Measurements from ENCODE around the gene GRK2.
"Not testable (repeated sequence)": the region's sequence is repeated elsewhere in the genome, so short reads cannot be mapped to it uniquely, and the experiment has no call there.

Gene GRK2

GRCh38 chr11:67312187-67313021, 46.1 kb downstream of the GRK2 start:
- no peak for DNase-seq (ENCODE audit: low read depth in 2 of 2)

DNA sequence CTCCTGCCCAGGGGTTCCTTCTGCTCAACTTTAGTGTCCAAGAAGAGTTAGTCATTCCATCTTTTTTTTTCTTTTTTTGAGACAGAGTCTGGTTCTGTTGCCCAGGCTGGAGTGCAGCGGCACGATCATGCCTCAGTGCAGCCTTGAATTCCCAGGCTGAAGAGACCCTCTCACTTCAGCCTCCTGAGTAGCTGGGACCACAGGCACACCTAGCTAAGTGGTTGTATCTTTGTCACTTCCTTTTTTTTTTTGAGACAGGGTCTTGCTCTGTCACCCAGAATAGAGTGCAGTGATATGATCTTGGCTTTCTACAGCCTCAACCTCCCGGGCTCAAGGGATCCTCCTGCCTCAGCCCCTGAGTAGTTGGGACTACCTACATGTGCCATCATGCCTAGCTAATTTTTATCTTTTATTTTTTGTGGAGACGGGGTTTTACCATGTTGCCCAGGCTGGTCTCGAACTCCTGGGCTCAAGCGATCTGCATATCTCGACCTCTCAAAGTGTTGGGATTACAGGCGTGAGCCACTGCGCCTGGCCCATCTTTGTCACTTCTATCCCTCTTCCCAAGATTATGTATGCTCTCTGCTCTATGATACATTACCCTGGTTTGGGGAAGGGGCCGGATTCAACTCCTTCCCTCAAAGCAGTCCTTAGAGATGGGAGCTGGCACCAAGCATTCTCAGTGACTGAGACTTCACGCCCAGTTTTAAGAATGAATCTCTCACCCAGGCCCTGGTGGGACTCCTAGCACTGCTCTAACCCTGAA, 47.0 kb downstream of the GRK2 start:
- no peak for DNase-seq (ENCODE audit: low read depth in 2 of 2)

DNA sequence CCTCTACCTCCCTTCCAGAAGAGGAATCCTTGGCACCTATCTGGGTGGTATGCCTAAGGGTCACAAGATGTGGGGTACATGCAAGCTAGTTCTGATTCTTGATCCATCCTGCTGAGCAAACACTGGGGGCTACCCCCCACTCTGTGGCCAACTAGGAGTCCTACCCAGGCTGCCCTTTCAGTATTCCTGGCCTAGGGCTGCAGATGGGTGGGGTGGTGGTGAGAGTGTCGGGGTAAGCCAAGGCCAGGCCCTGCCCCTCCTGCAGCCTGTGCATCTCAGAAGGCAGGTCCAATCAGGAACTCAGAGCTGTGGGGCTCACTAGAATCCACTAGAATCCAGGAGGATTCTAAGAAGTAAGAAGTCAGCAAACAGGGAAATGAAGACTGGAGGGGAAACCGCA, 47.9 kb downstream of the GRK2 start:
- no peak for DNase-seq (ENCODE audit: low read depth in 2 of 2)

DNA sequence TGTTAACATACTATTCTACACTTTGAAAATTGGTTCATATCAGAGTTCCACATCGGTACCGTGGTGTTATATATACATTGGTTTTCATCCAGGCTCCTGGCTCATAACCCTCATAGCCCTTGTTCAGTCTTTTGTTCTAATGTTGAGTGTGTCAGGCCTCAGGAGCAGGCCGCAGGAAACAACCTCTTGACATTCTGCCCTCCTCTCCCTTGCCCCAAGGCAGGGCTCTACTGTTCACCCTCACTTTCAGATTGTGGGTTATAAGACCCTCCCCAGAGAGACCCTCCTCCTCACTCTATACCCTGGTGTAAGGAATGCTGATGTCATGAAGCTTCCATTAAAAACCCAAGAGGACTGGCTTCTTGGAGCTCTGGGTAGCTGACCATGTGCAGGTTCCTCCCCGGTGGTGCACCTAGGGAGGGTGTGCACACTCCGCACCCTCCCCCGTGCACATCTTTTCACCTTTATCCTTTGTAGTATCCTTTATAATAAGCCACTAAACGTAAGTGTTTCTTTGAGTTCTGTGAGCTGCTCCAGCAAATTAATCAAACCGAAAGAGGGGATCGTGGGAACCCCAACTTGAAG, 49.1 kb downstream of the GRK2 start:
- no peak for DNase-seq (ENCODE audit: low read depth in 2 of 2)

DNA sequence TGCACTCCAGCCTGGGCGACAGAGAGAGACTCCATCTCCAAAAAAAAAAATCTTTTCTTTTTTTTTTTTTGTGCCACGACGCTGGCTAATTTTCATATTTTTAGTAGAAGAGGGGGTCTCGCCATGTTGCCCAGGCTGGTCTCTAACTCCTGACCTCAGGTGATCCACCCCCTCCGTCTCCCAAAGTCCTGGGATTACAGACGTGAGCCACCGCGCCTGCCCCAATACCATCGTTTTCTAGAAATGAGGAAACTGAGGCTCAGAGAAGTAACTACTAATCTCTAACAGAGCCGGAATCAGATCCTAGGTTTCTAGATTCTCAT, 50.6 kb downstream of the GRK2 start:
- DNase-seq (ENCODE audit: low read depth in 2 of 2), result no peak

DNA sequence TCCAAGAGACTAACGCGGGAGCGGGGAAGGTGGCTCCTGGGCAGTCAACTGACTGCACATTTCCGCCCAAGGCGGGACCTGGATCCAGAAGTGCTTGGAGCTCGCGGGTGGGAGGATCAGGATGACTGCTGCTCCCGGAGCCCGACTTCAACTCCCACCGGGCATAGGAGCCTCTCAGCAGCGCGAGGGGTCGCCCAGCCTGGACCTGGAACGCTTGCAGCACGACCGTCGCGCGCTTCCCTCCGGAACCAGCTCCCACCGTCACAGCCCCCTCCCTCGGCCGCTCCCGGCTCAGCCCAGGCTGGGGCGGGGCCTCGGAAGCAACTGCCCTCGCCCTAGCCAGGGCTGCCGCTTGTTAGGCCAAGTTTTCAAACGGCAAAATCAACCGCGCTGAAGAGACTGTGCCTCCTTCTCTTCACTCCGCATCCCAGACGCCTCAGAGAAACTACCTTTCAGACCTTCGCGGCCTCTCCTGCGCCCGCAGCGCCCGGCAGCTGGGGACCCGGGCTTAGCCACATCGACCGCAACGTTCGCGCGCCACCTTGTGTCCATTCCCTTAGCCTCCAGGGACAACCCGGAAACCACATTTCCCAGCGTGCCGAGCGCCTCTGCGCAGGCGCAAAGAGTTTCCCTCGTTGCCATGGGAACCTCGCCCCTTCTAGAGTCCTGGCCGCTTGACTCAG, 51.1 kb downstream of the GRK2 start:
- peak; percentile 96 to 98 for DNase-seq (ENCODE audit: low read depth in 2 of 2)

GRCh38 chr11:67317888-67318555, 51.7 kb downstream of the GRK2 start:
- DNase-seq (ENCODE audit: low read depth in 2 of 2), result no peak

DNA sequence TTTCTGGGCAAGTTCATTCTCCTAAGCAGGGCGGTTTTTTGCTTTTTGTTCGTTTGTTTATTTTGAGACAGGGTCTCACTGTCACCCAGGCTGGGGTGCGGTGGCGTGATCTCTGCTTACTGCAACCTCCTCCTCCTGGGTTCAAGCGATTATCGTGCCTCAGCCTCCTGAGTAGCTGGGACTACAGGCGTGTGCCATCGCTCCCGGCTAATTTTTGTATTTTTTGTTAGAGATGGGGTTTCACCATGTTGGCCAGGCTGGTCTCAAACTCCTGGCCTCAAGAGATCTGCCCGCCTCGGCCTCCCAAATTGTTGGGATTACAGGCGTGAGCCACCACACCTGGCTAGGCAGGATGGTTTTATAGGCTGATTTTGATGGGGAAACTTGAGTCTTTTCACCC, 52.6 kb downstream of the GRK2 start:
- DNase-seq (ENCODE audit: low read depth in 2 of 2), result not testable (repeated sequence)

GRCh38 chr11:67320011-67320410, 53.7 kb downstream of the GRK2 start:
- DNase-seq (ENCODE audit: low read depth in 2 of 2), result no peak

DNA sequence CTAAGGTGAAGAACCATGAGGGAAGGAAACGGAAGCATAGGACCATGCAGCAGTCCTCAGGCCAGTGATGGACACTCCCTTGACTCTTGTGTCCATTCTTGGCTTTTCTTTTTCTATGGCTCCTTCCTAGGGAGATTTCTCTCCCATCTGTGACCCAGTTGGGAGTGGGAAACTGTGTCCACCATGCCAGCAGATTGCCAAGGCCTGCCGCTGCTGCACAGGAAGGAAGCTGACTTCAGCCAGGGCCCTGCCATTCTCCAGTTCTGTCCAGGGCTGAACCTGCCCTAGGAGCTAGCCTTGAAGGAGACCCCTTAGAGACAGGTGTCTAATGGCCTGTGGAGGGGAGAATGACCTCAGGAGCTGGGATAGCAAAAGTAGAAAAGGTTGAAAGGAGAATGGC, 54.4 kb downstream of the GRK2 start:
- DNase-seq (ENCODE audit: low read depth in 2 of 2), result no peak

DNA sequence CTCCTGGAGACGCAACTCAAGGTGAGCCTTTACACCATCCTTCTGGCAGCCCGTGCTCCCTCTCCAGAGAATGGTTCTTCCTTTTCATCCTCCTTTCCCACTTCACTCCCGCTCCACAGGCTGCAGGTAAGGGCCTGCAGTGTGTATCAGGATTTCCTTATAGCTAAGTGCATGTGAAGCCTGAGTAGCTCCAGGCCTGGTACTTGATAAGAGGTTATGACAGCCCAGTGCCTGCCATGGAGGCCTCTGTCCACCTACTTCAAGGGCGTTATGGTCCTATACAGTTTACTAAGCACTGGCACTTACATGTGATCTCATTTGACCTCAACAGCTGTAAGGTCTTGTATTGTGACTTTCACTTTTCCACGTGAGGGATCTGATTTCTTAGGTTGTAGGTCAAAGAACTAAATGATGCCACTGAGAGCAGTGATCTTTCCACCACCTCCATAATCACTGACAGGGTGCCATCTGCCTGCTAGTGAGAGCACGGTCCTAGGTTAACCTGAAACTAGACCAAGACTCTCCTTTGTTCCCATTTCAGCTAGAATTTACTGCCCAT, 55.1 kb downstream of the GRK2 start:
- no peak for DNase-seq (ENCODE audit: low read depth in 2 of 2)

DNA sequence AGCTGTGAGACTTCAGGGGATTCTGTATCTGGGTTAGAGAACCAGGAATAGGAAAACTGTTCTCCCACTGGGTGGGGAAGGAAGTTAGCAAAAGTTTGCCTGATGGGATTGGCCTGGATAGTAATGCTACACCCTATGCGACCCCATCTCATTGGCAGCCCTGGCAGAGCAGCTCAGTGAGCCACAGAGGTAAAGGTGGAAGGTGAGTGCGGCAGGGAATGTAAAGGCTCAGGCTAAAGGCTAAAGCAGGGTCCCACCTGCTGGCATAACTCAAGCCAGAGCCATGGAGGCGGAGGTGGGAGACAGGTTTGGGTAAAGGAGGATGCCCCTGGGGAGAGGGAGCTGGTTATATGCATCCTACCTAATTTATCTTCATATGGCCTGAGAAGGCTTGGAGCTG, 55.8 kb downstream of the GRK2 start:
- no peak for DNase-seq (ENCODE audit: low read depth in 2 of 2)

- no peak for DNase-seq (ENCODE audit: low read depth in 2 of 2)
Measured at GRCh38 chr11:67323526-67323925, 57.3 kb downstream of the GRK2 start.

DNA sequence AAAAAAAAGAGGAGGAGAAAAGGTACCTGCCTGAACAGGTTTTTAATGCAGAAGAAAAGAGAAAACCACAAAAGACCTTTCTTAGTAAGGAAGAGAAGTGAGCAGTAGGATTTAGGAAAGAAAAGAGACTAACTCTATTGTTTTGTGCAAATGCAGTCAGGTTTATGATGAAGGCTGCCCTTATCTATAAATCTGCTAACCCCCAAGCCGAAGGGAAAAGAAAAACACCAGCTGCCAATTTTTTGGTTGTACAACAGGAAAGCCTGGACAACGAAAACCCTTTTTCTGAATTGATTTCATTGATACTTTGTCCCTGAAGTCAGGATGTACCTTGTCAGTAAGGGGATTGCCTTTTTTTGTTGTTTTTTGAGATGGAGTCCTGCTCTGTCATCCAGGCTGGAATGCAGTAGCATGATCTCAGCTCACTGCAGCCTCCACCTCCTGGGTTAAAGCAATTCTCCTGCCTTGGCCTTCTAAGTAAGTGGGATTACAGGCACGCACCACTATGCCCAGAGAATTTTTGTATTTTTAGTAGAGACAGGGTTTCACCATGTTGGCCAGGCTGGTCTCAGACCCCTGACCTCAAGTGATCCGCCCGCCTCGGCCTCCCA, 65.9 kb downstream of the GRK2 start:
- no peak for DNase-seq (ENCODE audit: low read depth in 2 of 2)

Measured in stimulated activated CD8-positive, alpha-beta memory T cell treated with anti-CD3 and anti-CD28 coated beads, Interleukin-2, amount 100 ng/mL, for 48 hours (primary cell).